ENCODE results near the gene RPE65. TPM values are rescaled to one million over a fixed set of nuclear protein-coding genes. Genes with fewer than 3 reads are reported as not detected.

RPE65 gene
- total and polyA plus RNA-seq, 2 of the 4 experiments (the other 2 are of a cell fraction): under 0.01 TPM; not detected in 1

DNA sequence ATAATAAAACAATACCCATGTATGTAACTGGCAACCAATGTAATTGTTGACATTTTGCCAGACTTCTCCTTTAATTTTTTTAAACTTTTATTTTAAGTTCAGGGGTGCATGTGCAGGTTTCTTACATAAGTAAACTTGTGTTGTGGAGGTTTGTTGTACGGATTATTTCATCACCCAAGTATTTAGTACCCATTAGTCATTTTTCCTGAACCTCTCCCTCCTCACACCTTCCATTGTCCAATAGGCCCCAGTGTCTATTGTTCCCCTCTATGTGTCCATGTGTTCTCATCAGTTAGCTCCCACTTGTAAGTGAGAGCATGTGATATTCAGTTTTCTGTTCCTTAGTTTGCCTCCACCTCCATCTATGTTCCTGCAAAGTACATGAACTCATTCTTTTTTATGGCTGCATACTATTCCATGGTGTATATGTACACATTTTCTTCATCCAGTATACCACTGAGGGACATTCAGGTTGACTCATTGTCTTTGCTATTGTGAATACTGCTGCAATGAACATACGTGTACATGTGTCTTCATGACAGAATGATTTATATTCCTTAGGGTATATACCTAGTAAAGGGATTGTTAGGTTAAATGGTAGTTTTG is 40.4 kb upstream of the RPE65 start:
- 0 out of 2 replicates have a peak, but pooled peaks cover 3% of the 10 kb centered on the region for H3K9me1 ChIP-seq (ENCODE audit: insufficient read depth, low read length)

More for the DNA sequence above, 40.4 kb upstream of the RPE65 start:
- intact Hi-C loops (cut with micrococcal nuclease) (no loop called here), in situ Hi-C loops (cut with MboI; ENCODE audit: low sequenced_read_pairs) (no loop called here), dilution Hi-C loops (cut with HindIII; ENCODE audit: low sequenced_read_pairs, unreplicated experiment) (no loop called here)
- Histone ChIP-seq H4K20me1 (ENCODE audit: insufficient read depth, low read length) (no peaks in the 10 kb centered on the region), H3K4me1 (ENCODE audit: control insufficient read depth, insufficient read depth, low read length) (peaks cover 2% of the 10 kb centered on the region; the same call in 1 of the 2 replicates), H3K9ac (ENCODE audit: low read depth, low read length) (no peak overlapping the region), H4K91ac (ENCODE audit: insufficient read depth, low read depth, low read length) (no peak overlapping the region), H2BK5ac (ENCODE audit: low read depth, low read length, poor library complexity, severe bottlenecking) (no peak overlapping the region), H2AK9ac (replicated peaks; ENCODE audit: low read depth, low read length, poor library complexity) (no peak overlapping the region), H3K14ac (replicated peaks; ENCODE audit: low read depth, low read length) (no peak overlapping the region), H3K9me3 (ENCODE audit: control insufficient read depth, insufficient read depth, low read length) (no peaks in the 10 kb centered on the region; the same call in 1 of the 2 replicates), H3K79me1 (ENCODE audit: low read depth in 1 of 2, low read length in 2 of 2) (peaks cover 23 to 26% of the 10 kb centered on the region in 2 experiments), H2AK5ac (ENCODE audit: low read depth, low read length) (no peak overlapping the region), H2BK20ac (ENCODE audit: low read depth, low read length) (no peak overlapping the region), H4K8ac (ENCODE audit: low read depth in 2 of 2, low read length in 2 of 2) (no peak overlapping the region), H3K4ac (ENCODE audit: low read depth, low read length) (no peak overlapping the region), H4K5ac (ENCODE audit: low read depth, low read length) (no peak overlapping the region), H2AFZ (replicated peaks; ENCODE audit: low read length, poor library complexity) (no peak overlapping the region), H2BK120ac (ENCODE audit: low read depth, low read length) (no peak overlapping the region), H3K56ac (ENCODE audit: extremely low read depth, insufficient read depth, low read length) (no peak overlapping the region), H3K27me3 (ENCODE audit: control insufficient read depth, insufficient read depth, low read length) (no peaks in the 10 kb centered on the region), H3K4me3 (ENCODE audit: insufficient read depth, low read depth, low read length) (no peak overlapping the region), H3K23ac (ENCODE audit: low read depth, low read length) (no peak overlapping the region), H3K4me2 (ENCODE audit: low read depth, low read length) (no peak overlapping the region), H3K18ac (ENCODE audit: low read depth, low read length) (no peak overlapping the region), H3K36me3 (ENCODE audit: control insufficient read depth, insufficient read depth, low read length) (no peaks in the 10 kb centered on the region), H2BK15ac (ENCODE audit: low read depth, low read length) (no peak overlapping the region), H3K27ac (ENCODE audit: insufficient read depth, low read length) (no peak overlapping the region)
- DNase-seq (no peak), ATAC-seq (ENCODE audit: low read depth) (no peak)
- ChIA-PET POLR2A (ENCODE audit: unreplicated experiment) (no interaction called here), CTCF (no interaction called here)
- TF ChIP-seq MAZ (IDR thresholded peaks at IDR 0.05; ENCODE audit: borderline replicate concordance, low read depth, low read length): no peak
- TF ChIP-seq SMC3 (IDR thresholded peaks at IDR 0.05; ENCODE audit: low read depth, low read length): no peak
- TF ChIP-seq MXI1 (IDR thresholded peaks at IDR 0.05; ENCODE audit: borderline replicate concordance, low read depth, low read length): no peak
- TF ChIP-seq RCOR1 (IDR thresholded peaks at IDR 0.05; ENCODE audit: insufficient replicate concordance, low read length): no peak
- no peak for TF ChIP-seq CHD1 (IDR thresholded peaks at IDR 0.05; ENCODE audit: low read depth, low read length)
- TF ChIP-seq, protein P1, sequence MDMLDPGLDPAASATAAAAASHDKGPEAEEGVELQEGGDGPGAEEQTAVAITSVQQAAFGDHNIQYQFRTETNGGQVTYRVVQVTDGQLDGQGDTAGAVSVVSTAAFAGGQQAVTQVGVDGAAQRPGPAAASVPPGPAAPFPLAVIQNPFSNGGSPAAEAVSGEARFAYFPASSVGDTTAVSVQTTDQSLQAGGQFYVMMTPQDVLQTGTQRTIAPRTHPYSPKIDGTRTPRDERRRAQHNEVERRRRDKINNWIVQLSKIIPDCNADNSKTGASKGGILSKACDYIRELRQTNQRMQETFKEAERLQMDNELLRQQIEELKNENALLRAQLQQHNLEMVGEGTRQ (IDR thresholded peaks at IDR 0.05; ENCODE audit: low read depth, low read length): no peak
- no peak for TF ChIP-seq MAFK (IDR thresholded peaks at IDR 0.05; ENCODE audit: low read depth, low read length)
- no peak for TF ChIP-seq RFX5 (IDR thresholded peaks at IDR 0.05; ENCODE audit: low read depth, low read length)
- no peak for TF ChIP-seq POLR2A (IDR thresholded peaks at IDR 0.05; ENCODE audit: low read depth, low read length)
- TF ChIP-seq BHLHE40 (IDR thresholded peaks at IDR 0.05; ENCODE audit: low read depth, low read length): no peak
- no peak for TF ChIP-seq NFE2L2 (IDR thresholded peaks at IDR 0.05; ENCODE audit: low read depth, low read length)
- TF ChIP-seq CEBPB (IDR thresholded peaks at IDR 0.05; ENCODE audit: low read depth, low read length): no peak
- no peak for TF ChIP-seq FOS (IDR thresholded peaks at IDR 0.05; ENCODE audit: low read depth, low read length)
- TF ChIP-seq, protein P2, sequence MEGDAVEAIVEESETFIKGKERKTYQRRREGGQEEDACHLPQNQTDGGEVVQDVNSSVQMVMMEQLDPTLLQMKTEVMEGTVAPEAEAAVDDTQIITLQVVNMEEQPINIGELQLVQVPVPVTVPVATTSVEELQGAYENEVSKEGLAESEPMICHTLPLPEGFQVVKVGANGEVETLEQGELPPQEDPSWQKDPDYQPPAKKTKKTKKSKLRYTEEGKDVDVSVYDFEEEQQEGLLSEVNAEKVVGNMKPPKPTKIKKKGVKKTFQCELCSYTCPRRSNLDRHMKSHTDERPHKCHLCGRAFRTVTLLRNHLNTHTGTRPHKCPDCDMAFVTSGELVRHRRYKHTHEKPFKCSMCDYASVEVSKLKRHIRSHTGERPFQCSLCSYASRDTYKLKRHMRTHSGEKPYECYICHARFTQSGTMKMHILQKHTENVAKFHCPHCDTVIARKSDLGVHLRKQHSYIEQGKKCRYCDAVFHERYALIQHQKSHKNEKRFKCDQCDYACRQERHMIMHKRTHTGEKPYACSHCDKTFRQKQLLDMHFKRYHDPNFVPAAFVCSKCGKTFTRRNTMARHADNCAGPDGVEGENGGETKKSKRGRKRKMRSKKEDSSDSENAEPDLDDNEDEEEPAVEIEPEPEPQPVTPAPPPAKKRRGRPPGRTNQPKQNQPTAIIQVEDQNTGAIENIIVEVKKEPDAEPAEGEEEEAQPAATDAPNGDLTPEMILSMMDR (conservative IDR thresholded peaks at IDR 0.05; ENCODE audit: low read depth, low read length): no peak
- TF ChIP-seq RAD21 (IDR thresholded peaks at IDR 0.05; ENCODE audit: low read length): no peak
- TF ChIP-seq, protein P3, sequence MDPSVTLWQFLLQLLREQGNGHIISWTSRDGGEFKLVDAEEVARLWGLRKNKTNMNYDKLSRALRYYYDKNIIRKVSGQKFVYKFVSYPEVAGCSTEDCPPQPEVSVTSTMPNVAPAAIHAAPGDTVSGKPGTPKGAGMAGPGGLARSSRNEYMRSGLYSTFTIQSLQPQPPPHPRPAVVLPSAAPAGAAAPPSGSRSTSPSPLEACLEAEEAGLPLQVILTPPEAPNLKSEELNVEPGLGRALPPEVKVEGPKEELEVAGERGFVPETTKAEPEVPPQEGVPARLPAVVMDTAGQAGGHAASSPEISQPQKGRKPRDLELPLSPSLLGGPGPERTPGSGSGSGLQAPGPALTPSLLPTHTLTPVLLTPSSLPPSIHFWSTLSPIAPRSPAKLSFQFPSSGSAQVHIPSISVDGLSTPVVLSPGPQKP (IDR thresholded peaks at IDR 0.05; ENCODE audit: borderline replicate concordance, low read depth, low read length): no peak
- no CpG with 5 or more reads among the region's 2 CpGs for WGBS, 2 experiments (ENCODE audit: extremely low coverage in 2 of 2, insufficient read length in 1 of 2)
- BruUV-seq (replicated peaks): no TSS peak

Measured in IMR-90 (cell line).